GM18502 (cell line): ENCODE data around the gene SNRPB2.

Experiments used
- ATAC-seq: cut with Tn5 transposase; IDR thresholded peaks from one replicate; pipeline ENCODE4 v1.9.1; 2021; ENCODE audit warnings: mild to moderate bottlenecking; ENCODE audit not compliant: unreplicated experiment, poor library complexity

Gene SNRPB2

DNA sequence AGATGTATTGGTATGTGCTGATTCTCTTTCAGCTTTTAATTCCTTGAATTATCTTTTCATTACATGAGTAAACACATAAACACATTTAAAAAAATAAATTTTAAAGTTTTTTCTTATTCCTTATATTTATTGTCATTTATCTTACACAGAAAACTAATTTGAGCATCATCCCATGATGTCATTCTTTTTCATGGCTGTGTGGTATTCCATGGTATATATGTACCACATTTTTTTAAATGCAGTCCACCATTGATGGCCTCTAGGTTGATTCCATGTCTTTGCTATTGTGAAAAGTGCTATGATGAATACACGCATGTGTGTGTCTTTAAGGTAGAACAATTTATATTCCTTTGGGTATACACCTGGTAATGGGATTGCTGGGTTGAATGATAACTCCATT is 51.7 kb downstream of the SNRPB2 start:
- no peak for ATAC-seq

DNA sequence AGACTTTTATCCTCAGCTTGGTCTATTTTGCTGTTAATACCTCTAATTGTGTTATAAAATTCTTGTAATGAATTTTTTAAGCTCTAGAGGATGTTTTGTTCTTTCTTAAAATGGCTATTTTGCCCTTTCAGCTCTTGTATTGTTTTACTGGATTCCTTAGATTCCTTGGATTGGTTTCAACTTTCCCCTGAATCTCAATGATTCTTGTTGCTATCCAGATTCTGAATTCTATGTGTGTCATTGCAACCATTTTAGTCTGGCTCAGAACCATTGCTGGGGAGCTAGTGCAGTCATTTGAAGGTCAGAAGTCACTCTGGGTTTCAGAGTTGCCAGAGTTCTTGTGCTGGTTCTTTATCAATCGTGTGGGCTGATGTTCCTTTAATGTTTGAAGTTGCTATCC is 55.4 kb downstream of the SNRPB2 start:
- no peak for ATAC-seq
